ENCODE measurements around the gene EPHB2.

The EPHB2 gene

DNA sequence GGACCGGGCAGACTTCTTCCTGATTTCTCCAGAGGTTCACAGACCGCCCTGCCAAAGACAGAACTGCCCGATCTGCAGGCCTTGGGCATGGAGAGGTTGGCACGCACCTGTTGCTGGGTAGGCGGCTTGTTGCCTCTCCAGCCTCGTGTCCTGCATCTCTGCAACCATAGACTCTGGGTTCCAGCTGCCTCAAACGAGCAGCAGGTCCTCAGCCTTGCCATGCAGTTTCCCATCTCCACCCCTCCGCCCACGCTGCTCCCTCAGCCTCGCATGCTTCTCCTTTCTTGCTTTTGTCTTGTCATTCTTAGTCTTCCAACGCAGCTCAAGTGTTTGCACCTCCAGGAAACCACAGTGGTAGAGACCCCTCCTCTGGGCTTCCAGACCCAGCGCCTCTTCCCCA, 135.8 kb downstream of the EPHB2 start:
- TF ChIP-seq, protein P1, sequence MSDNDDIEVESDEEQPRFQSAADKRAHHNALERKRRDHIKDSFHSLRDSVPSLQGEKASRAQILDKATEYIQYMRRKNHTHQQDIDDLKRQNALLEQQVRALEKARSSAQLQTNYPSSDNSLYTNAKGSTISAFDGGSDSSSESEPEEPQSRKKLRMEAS (IDR thresholded peaks at IDR 0.05): no peak
- TF ChIP-seq, protein P2, sequence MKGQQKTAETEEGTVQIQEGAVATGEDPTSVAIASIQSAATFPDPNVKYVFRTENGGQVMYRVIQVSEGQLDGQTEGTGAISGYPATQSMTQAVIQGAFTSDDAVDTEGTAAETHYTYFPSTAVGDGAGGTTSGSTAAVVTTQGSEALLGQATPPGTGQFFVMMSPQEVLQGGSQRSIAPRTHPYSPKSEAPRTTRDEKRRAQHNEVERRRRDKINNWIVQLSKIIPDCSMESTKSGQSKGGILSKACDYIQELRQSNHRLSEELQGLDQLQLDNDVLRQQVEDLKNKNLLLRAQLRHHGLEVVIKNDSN (IDR thresholded peaks at IDR 0.05): no peak
- TF ChIP-seq TEAD4 (IDR thresholded peaks at IDR 0.05) (no peak), TCF12 (IDR thresholded peaks at IDR 0.05; ENCODE audit: low read depth) (no peak), ZBTB7A (IDR thresholded peaks at IDR 0.05; ENCODE audit: low read depth) (no peak), YY1 (IDR thresholded peaks at IDR 0.05; ENCODE audit: low read depth) (no peak), FOXM1 (IDR thresholded peaks at IDR 0.05; ENCODE audit: borderline replicate concordance, low read depth) (no peak), EP300 (IDR thresholded peaks at IDR 0.05; ENCODE audit: borderline replicate concordance) (no peak), CREB1 (IDR thresholded peaks at IDR 0.05; ENCODE audit: low read depth) (no peak), NFIC (IDR thresholded peaks at IDR 0.05) (no peak), TAF1 (IDR thresholded peaks at IDR 0.05; ENCODE audit: low read depth) (no peak), EGR1 (IDR thresholded peaks at IDR 0.05) (no peak), CEBPB (IDR thresholded peaks at IDR 0.05) (no peak), RAD21 (IDR thresholded peaks at IDR 0.05; ENCODE audit: low read depth) (no peak)
- TF ChIP-seq, protein P3, sequence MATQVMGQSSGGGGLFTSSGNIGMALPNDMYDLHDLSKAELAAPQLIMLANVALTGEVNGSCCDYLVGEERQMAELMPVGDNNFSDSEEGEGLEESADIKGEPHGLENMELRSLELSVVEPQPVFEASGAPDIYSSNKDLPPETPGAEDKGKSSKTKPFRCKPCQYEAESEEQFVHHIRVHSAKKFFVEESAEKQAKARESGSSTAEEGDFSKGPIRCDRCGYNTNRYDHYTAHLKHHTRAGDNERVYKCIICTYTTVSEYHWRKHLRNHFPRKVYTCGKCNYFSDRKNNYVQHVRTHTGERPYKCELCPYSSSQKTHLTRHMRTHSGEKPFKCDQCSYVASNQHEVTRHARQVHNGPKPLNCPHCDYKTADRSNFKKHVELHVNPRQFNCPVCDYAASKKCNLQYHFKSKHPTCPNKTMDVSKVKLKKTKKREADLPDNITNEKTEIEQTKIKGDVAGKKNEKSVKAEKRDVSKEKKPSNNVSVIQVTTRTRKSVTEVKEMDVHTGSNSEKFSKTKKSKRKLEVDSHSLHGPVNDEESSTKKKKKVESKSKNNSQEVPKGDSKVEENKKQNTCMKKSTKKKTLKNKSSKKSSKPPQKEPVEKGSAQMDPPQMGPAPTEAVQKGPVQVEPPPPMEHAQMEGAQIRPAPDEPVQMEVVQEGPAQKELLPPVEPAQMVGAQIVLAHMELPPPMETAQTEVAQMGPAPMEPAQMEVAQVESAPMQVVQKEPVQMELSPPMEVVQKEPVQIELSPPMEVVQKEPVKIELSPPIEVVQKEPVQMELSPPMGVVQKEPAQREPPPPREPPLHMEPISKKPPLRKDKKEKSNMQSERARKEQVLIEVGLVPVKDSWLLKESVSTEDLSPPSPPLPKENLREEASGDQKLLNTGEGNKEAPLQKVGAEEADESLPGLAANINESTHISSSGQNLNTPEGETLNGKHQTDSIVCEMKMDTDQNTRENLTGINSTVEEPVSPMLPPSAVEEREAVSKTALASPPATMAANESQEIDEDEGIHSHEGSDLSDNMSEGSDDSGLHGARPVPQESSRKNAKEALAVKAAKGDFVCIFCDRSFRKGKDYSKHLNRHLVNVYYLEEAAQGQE (IDR thresholded peaks at IDR 0.05; ENCODE audit: low read depth): no peak

DNA sequence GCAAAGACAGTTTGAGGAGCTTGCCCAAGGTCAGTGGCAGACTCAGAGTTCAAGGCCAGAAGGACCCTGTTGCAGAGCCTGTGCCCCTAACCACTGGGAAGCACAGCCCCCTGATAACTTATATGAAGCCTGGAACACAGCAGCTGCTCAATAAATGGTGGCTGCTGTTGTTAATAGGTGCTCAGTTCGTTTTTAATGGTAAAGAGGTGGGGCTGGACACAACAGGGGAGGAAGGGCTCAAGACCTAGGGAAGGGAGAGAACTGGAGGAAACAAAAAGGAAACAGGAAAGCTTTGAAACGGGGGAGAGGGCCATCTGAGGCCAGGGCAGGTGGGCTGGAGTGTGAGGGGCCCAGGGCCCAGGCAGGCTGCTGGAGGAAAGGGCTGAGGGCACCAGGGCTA, 136.6 kb downstream of the EPHB2 start:
- TF ChIP-seq ZBTB7A (IDR thresholded peaks at IDR 0.05; ENCODE audit: low read depth) (no peak), NFIC (IDR thresholded peaks at IDR 0.05) (no peak), EGR1 (IDR thresholded peaks at IDR 0.05) (no peak), TAF1 (IDR thresholded peaks at IDR 0.05; ENCODE audit: low read depth) (no peak), TEAD4 (IDR thresholded peaks at IDR 0.05) (no peak), CREB1 (IDR thresholded peaks at IDR 0.05; ENCODE audit: low read depth) (no peak), CEBPB (IDR thresholded peaks at IDR 0.05) (no peak), YY1 (IDR thresholded peaks at IDR 0.05; ENCODE audit: low read depth) (no peak)
- TF ChIP-seq, protein P1 (IDR thresholded peaks at IDR 0.05): no peak
- TF ChIP-seq, protein P2 (IDR thresholded peaks at IDR 0.05): no peak

DNA sequence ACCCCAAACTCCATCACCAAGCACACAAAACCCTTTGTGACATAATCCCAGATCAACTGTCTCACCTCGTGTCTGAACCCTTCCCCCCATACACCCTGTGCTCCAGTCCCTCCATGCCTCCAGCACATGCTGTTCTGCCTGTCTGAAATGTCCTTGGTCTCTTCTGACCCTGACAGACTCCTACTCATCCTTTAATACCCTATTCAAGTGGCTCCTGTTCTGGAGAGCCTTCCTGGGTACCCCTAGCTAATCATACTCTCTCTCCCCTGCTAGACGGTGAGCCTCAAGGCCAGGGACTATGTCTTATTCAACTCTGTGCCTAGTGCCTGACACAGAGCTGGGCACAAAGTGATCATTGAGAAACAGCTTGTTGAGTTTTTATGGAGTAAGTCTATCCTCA, 137.1 kb downstream of the EPHB2 start:
- TF ChIP-seq CREB1 (IDR thresholded peaks at IDR 0.05; ENCODE audit: low read depth): no peak

DNA sequence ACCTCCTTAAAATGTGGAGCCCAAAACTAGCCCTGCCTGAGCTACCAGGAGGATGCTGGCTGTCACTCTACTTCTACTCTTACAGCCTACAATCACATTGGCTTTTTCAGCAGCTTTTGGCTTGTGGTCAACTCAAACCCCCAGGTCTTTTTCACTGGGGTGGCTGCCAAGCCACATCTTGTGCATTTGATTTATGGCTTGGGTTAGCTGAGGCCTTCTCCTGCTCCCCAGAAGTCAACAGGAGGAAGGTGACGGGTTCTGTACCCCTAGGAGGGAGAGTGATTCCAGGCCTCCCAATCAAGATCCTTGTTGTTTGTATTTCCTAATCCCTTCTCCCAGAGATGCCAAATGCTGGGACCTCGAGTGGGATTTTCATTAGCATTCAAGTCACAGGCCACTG, 137.8 kb downstream of the EPHB2 start:
- TF ChIP-seq YY1 (IDR thresholded peaks at IDR 0.05; ENCODE audit: low read depth): no peak
- no peak for TF ChIP-seq RAD21 (IDR thresholded peaks at IDR 0.05; ENCODE audit: low read depth)
- no peak for TF ChIP-seq ZBTB7A (IDR thresholded peaks at IDR 0.05; ENCODE audit: low read depth)
- TF ChIP-seq CEBPB (IDR thresholded peaks at IDR 0.05): no peak

DNA sequence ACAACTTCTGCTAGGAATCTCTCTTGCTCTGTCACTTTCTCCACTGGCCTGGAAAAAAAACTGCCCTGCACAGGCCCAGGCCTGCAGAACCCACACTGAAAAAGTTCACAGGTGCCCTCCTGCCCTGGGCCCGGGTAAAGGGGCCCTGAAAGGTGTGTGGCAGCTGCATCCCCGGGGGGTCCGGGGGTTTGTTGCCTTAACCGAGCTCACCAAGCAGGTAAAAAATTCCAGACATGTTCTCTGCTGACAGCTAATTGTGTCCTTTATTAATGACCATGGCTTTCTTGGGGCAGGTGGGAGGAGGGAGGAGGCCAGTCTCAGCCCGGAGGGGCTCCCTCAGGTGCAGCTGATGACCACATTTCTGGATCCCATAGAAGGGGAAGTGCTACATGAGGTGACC, 139.1 kb downstream of the EPHB2 start:
- TF ChIP-seq ZBTB7A (IDR thresholded peaks at IDR 0.05; ENCODE audit: low read depth): peak; percentile 64
- TF ChIP-seq EP300 (IDR thresholded peaks at IDR 0.05; ENCODE audit: borderline replicate concordance): peak; percentile 51; the same call in 1 of the 2 replicates
- peak; percentile 72 for TF ChIP-seq TEAD4 (IDR thresholded peaks at IDR 0.05)
- TF ChIP-seq TCF12 (IDR thresholded peaks at IDR 0.05; ENCODE audit: low read depth): peak; percentile 69
- TF ChIP-seq, protein P3 (IDR thresholded peaks at IDR 0.05; ENCODE audit: low read depth): no peak
- no peak for TF ChIP-seq EGR1 (IDR thresholded peaks at IDR 0.05)

DNA sequence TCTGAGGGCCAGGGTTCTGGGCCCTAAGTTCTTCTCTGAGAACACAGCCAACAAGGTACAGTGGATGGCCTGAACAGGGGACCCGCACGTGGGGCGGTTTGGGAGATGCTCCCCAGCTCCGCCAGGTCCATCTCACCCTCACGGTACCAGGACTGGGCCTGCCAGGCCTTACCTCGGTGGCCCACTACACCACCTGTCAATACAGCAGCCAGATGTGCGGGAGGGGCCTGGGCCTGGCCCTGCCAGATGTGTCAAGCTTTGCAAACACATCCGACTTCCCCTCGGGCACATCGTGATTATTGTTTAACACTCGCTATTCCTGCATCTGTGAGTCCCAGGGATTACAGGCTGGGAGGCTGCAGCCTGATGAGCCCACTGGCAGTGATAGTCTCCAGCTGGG, 139.6 kb downstream of the EPHB2 start:
- no peak for TF ChIP-seq CEBPB (IDR thresholded peaks at IDR 0.05)
- TF ChIP-seq, protein P1 (IDR thresholded peaks at IDR 0.05): no peak
- no peak for TF ChIP-seq CREB1 (IDR thresholded peaks at IDR 0.05; ENCODE audit: low read depth)
- no peak for TF ChIP-seq TCF12 (IDR thresholded peaks at IDR 0.05; ENCODE audit: low read depth)
- no peak for TF ChIP-seq EGR1 (IDR thresholded peaks at IDR 0.05)
- TF ChIP-seq TAF1 (IDR thresholded peaks at IDR 0.05; ENCODE audit: low read depth): no peak
- no peak for TF ChIP-seq TEAD4 (IDR thresholded peaks at IDR 0.05)

DNA sequence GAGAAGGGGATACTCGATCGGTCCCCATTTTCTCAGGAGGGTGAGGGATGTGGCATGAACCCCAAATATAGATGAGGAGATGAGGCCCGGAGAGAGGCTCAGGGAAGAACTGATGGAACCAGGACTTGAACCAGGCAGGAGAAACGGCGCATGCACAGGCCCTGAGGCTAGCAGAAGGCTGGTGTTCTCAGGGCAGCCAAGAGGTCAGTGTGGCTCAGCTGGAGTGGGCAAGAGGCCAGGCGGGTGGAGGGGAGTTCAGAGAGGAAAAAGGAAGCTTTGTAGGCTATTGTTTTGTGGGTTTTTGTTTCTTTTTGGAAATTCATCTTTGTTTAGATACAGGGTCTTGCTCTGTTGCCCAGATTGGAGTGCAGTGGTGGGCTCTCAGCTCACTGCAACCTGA, 140.0 kb downstream of the EPHB2 start:
- TF ChIP-seq, protein P1 (IDR thresholded peaks at IDR 0.05): no peak
- peak; percentile 89 for TF ChIP-seq NFIC (IDR thresholded peaks at IDR 0.05)
- no peak for TF ChIP-seq TCF12 (IDR thresholded peaks at IDR 0.05; ENCODE audit: low read depth)
- TF ChIP-seq YY1 (IDR thresholded peaks at IDR 0.05; ENCODE audit: low read depth): no peak
- TF ChIP-seq TEAD4 (IDR thresholded peaks at IDR 0.05): no peak

Measured in Ishikawa (cell line).